DND-41 (cell line): Measurements from ENCODE around the gene TMEM115.

ENCODE experiments used
- CTCF ChIP-seq: IDR thresholded peaks from 2 replicates; pipeline ENCODE4 v1.5.1; 2012; ENCODE audit warnings: borderline replicate concordance, low read length, moderate library complexity, mild to moderate bottlenecking; ENCODE audit not compliant: poor library complexity, severe bottlenecking; ENCODE audit errors: extremely low read depth
- EZH2 ChIP-seq: IDR thresholded peaks from 3 replicates; pipeline ENCODE4 v1.6.1; 2012; ENCODE audit warnings: borderline replicate concordance, low read depth, mild to moderate bottlenecking, moderate library complexity, low read length, inconsistent platforms; ENCODE audit not compliant: severe bottlenecking

- peak; percentile 61 for TF ChIP-seq CTCF
- TF ChIP-seq EZH2 = no peak
Observed at GRCh38 chr3:50321336-50322114, 37.8 kb downstream of the TMEM115 start.
